ENCODE measurements around the gene ELMOD1.

GRCh38 chr11:107590460-107591377 is at the start of gene ELMOD1:
- TF ChIP-seq POLR2AphosphoS5 (IDR thresholded peaks at IDR 0.05; ENCODE audit: borderline replicate concordance, low read depth, low read length) (no peak), EZH2 (IDR thresholded peaks at IDR 0.05) (no peak)
